ENCODE data around the gene PAK1IP1.

DNA sequence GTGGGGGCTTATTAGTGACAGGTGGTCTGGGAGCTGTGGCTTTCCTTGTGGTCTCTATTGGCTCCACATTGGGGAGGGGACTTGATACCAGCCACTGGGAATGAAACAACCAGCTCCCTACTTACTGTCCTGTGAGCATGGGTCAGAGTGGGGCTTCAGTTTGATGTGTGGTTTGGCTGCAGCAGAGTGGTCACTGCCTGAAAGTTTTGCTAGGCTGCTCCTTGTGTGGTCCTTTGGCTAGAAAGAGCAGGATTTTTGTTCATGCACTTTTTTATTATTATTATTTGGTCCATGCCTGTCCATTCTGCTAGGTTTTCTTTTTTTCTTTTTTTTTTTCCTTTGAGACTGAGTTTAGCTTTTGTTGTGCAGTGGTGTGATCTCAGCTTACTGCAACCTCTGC lies 45.3 kb downstream of the PAK1IP1 start:
- TF ChIP-seq, protein P1, sequence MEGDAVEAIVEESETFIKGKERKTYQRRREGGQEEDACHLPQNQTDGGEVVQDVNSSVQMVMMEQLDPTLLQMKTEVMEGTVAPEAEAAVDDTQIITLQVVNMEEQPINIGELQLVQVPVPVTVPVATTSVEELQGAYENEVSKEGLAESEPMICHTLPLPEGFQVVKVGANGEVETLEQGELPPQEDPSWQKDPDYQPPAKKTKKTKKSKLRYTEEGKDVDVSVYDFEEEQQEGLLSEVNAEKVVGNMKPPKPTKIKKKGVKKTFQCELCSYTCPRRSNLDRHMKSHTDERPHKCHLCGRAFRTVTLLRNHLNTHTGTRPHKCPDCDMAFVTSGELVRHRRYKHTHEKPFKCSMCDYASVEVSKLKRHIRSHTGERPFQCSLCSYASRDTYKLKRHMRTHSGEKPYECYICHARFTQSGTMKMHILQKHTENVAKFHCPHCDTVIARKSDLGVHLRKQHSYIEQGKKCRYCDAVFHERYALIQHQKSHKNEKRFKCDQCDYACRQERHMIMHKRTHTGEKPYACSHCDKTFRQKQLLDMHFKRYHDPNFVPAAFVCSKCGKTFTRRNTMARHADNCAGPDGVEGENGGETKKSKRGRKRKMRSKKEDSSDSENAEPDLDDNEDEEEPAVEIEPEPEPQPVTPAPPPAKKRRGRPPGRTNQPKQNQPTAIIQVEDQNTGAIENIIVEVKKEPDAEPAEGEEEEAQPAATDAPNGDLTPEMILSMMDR (IDR thresholded peaks at IDR 0.05): no peak
- TF ChIP-seq POLR2A (IDR thresholded peaks at IDR 0.05): no peak

All from heart left ventricle (tissue), 13 donors.